Sigmoid colon (tissue), 7 donors: Measurements from ENCODE around the gene COL6A1. TPM values are rescaled to one million over a fixed set of nuclear protein-coding genes. Genes with fewer than 3 reads are reported as not detected.
A peak's percentile ranks its signal among the peaks of the same experiment; 100 is the strongest.

Source experiments
- DNase-seq: peaks from one replicate; pipeline ENCODE4 v3.0.0-alpha.2; 2019
- H3K27ac ChIP-seq, 4 donors: fragments of 200-600 bp; sonication (generic); one replicate each; pipeline ENCODE4 v1.5.1; 2016 to 2019; ENCODE audit warnings: mild to moderate bottlenecking in 1 of 4
- H3K27me3 ChIP-seq, 3 donors: fragments of 200-600 bp; sonication (generic); one replicate each; pipeline ENCODE4 v1.5.1; 2019; ENCODE audit warnings: mild to moderate bottlenecking in 1 of 3
- H3K36me3 ChIP-seq, 4 donors: fragments of 200-600 bp; sonication (generic); one replicate each; pipeline ENCODE4 v1.5.1; 2016 to 2019
- H3K4me1 ChIP-seq, 4 donors: fragments of 200-600 bp; sonication (generic); one replicate each; pipeline ENCODE4 v1.5.1; 2017 to 2019
- H3K4me3 ChIP-seq, 4 donors: fragments of 200-600 bp; sonication (generic); one replicate each; pipeline ENCODE4 v1.5.1; 2017 to 2019; ENCODE audit warnings: mild to moderate bottlenecking in 2 of 4, moderate library complexity in 1 of 4
- H3K9me3 ChIP-seq, 4 donors: fragments of 200-600 bp in 3 of 4; sonication (generic) in 3 of 4; one replicate each; pipeline versions ENCODE4 v1.5.1 to v1.6.1; 2013 to 2019
- EP300 ChIP-seq, 4 donors: sonication (generic); formaldehyde crosslinking; IDR thresholded peaks; one replicate each; pipeline ENCODE4 v1.6.1; 2017; ENCODE audit warnings: antibody characterized with exemption in 4 of 4
- POLR2A ChIP-seq, 2 donors: fragments of 450-650 bp; IDR thresholded peaks; one replicate each; pipeline ENCODE4 v1.6.1; 2016; ENCODE audit warnings: antibody characterized with exemption in 2 of 2, mild to moderate bottlenecking in 2 of 2, moderate library complexity in 2 of 2
- POLR2AphosphoS5 ChIP-seq, 4 donors: sonication (generic); formaldehyde crosslinking; IDR thresholded peaks; one replicate each; pipeline ENCODE4 v1.6.1; 2017; ENCODE audit warnings: antibody characterized with exemption in 4 of 4
- WGBS, 2 donors: extraction: QIAGEN DNeasy Blood & Tissue Kit; methylation state at CpG; one replicate each; pipeline ENCODE4 v1.1.7; 2013; 5-methylcytosine and 5-hydroxymethylcytosine counted together
- intact Hi-C: fragments of 100-400 bp; cut with DNase I; formaldehyde crosslinking; loops from one replicate; pipeline ENCODE4 v1.15.1; 2023
- polyA plus RNA-seq, 3 donors: library from polyadenylated mRNA; stranded (reverse); fragments of 200-250 nt; gene quantifications; one replicate each; pipeline ENCODE4 v1.2.3, GENCODE V29; 2013
- total RNA-seq, 4 donors: library from RNA; depleted of rRNA; stranded (reverse); fragments of >200 nt; gene quantifications; one replicate each; pipeline ENCODE4 v1.1.0, GENCODE V29; 2016
- TF ChIP-seq, protein P1 (sequence below), 4 experiments: fragments of 450-650 bp in 3 of 4; fragments of 200-600 bp in 1 of 4; IDR thresholded peaks; one replicate each; pipeline ENCODE4 v1.5.1; 2016 to 2019; ENCODE audit warnings: antibody characterized with exemption in 4 of 4, mild to moderate bottlenecking in 3 of 4, moderate library complexity in 2 of 4
- donor health status: healthy with polysubstance abuse.
- donor health status: Bipolar disorder and iron deficiency.
- donor health status: healthy.

Gene COL6A1
- total and polyA plus RNA-seq, 7 donors: 14.3 to 1,755 (median 622) TPM

DNA sequence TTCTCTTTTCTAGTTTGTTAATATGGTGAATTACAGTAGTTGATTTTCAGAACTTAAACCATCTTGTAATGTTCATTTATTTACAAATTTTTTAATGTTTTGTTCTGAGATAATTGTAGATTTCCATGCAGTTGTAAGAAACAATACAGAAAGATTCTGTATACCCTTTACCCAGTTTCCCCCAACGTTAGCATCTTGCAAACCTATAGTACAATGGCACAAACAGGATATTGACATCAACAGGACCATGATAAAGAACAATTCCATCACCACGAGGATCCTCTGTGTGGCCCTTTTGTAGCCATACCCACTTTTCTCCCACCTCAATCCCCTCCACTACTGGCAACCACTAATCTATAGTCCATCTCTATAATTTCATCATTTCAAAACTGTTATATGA, 33.3 kb downstream of the COL6A1 start:
- H3K4me1 ChIP-seq: peaks cover 0 to 16% (median 10%) of the 10 kb centered on the region in 4 donors
- H3K27ac ChIP-seq: no peak overlapping the region
- TF ChIP-seq EP300 (IDR thresholded peaks at IDR 0.05) (no peak), POLR2A (IDR thresholded peaks at IDR 0.05) (no peak), POLR2AphosphoS5 (IDR thresholded peaks at IDR 0.05) (no peak)
- TF ChIP-seq, protein P1, sequence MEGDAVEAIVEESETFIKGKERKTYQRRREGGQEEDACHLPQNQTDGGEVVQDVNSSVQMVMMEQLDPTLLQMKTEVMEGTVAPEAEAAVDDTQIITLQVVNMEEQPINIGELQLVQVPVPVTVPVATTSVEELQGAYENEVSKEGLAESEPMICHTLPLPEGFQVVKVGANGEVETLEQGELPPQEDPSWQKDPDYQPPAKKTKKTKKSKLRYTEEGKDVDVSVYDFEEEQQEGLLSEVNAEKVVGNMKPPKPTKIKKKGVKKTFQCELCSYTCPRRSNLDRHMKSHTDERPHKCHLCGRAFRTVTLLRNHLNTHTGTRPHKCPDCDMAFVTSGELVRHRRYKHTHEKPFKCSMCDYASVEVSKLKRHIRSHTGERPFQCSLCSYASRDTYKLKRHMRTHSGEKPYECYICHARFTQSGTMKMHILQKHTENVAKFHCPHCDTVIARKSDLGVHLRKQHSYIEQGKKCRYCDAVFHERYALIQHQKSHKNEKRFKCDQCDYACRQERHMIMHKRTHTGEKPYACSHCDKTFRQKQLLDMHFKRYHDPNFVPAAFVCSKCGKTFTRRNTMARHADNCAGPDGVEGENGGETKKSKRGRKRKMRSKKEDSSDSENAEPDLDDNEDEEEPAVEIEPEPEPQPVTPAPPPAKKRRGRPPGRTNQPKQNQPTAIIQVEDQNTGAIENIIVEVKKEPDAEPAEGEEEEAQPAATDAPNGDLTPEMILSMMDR (IDR thresholded peaks at IDR 0.05): no peak
- 28 to 66% methylated on average over 2 of the region's 2 CpGs for WGBS, 2 donors
- H3K9me3 ChIP-seq: no peaks in the 10 kb centered on the region
- H3K27me3 ChIP-seq: no peaks in the 10 kb centered on the region
- no peak for DNase-seq
- H3K4me3 ChIP-seq: no peak overlapping the region
- intact Hi-C loops: no loop called here
- H3K36me3 ChIP-seq: no peaks in the 10 kb centered on the region

GRCh38 chr21:46017148-46017547, 35.6 kb downstream of the COL6A1 start:
- no peak overlapping the region for H3K27ac ChIP-seq
- peaks cover 0 to 36% (median 31%) of the 10 kb centered on the region in 4 donors for H3K4me1 ChIP-seq
- no peak overlapping the region for H3K4me3 ChIP-seq
- intact Hi-C loops: no loop called here
- no peaks in the 10 kb centered on the region for H3K9me3 ChIP-seq
- H3K36me3 ChIP-seq: no peaks in the 10 kb centered on the region
- no peak for DNase-seq
- TF ChIP-seq POLR2A (IDR thresholded peaks at IDR 0.05) (no peak), POLR2AphosphoS5 (IDR thresholded peaks at IDR 0.05) (no peak), EP300 (IDR thresholded peaks at IDR 0.05) (no peak)
- TF ChIP-seq, protein P1 (IDR thresholded peaks at IDR 0.05): no peak
- no peaks in the 10 kb centered on the region for H3K27me3 ChIP-seq

DNA sequence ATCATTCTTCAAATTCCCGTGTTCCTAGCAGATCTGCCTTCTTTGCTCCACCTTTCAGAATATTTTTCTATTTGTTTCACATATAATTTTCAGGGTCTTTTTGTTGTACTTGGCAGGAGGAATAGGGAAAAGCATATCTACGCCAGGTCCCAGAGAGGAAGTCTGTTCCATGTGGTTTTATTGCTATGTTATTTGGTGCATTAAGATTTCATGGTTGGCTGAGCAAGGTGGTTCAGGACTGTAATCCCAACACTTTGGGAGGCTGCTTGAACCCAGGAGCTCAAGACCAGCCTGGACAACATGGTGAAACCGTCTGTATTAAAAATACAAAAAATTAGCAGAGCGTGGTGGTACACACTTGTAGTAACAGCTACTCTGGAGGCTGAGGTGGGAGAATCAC, 36.1 kb downstream of the COL6A1 start:
- H3K4me1 ChIP-seq: peaks cover 0 to 42% (median 36%) of the 10 kb centered on the region in 4 donors
- intact Hi-C loops: no loop called here
- no peak for TF ChIP-seq EP300 (IDR thresholded peaks at IDR 0.05)
- no peak for TF ChIP-seq POLR2A (IDR thresholded peaks at IDR 0.05)
- TF ChIP-seq POLR2AphosphoS5 (IDR thresholded peaks at IDR 0.05): no peak
- TF ChIP-seq, protein P1 (IDR thresholded peaks at IDR 0.05): no peak
- H3K27ac ChIP-seq: no peak overlapping the region
- WGBS, 2 donors: 74 to 90% methylated on average over 4 of the region's 4 CpGs
- no peaks in the 10 kb centered on the region for H3K27me3 ChIP-seq
- H3K9me3 ChIP-seq: no peaks in the 10 kb centered on the region
- no peak for DNase-seq
- H3K4me3 ChIP-seq: no peak overlapping the region
- no peaks in the 10 kb centered on the region for H3K36me3 ChIP-seq

- Histone ChIP-seq H3K4me1 (peaks cover 0 to 51% (median 46%) of the 10 kb centered on the region in 4 donors), H3K27ac (peak overlapping the region in 1 of 4 donors; percentile 91), H3K27me3 (no peaks in the 10 kb centered on the region), H3K9me3 (no peaks in the 10 kb centered on the region), H3K4me3 (no peak overlapping the region), H3K36me3 (no peaks in the 10 kb centered on the region)
- DNase-seq: no peak
- intact Hi-C loops: no loop called here
- WGBS, 2 donors: 46 to 57% methylated on average over 3 of the region's 3 CpGs
- TF ChIP-seq EP300 (IDR thresholded peaks at IDR 0.05): no peak
- TF ChIP-seq, protein P1 (IDR thresholded peaks at IDR 0.05): no peak
- TF ChIP-seq POLR2A (IDR thresholded peaks at IDR 0.05): no peak
- no peak for TF ChIP-seq POLR2AphosphoS5 (IDR thresholded peaks at IDR 0.05)
Observed at GRCh38 chr21:46018615-46019014, 37.0 kb downstream of the COL6A1 start.

DNA sequence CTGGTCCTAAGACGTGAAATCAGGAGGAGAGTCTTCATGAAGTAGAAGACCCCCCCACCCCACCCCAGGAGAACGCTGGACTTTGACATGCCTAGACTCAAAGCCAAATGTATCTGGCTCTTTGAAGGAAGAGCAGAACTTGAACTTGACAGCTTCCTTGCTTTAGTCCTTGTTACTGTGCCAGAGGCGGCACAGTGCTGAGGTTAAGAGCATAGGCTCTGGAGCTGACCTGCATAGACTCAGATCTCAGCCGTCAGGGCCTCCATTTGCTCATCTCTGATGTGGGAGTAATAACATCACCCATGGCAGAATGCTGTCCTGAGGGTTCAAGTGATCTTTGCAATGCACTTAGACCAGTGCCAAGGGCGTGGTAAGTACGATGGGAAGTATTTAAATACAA, 39.0 kb downstream of the COL6A1 start:
- TF ChIP-seq POLR2A (IDR thresholded peaks at IDR 0.05) (no peak), POLR2AphosphoS5 (IDR thresholded peaks at IDR 0.05) (peak in 3 of 4 donors; percentile 25 to 63 (median 59))
- peak overlapping the region in 3 of 4 donors; percentile 86 to 96 (median 91) for H3K27ac ChIP-seq
- peak; percentile 81 for DNase-seq
- H3K4me1 ChIP-seq: peaks cover 0 to 71% (median 65%) of the 10 kb centered on the region in 4 donors
- H3K4me3 ChIP-seq: no peak overlapping the region
- intact Hi-C loops: no loop called here
- WGBS, 2 donors: 69 to 86% methylated on average over 6 of the region's 6 CpGs
- no peaks in the 10 kb centered on the region for H3K9me3 ChIP-seq
- no peaks in the 10 kb centered on the region for H3K36me3 ChIP-seq
- no peaks in the 10 kb centered on the region for H3K27me3 ChIP-seq
